Activated T-cell treated with anti-CD3 and anti-CD28 coated beads, Interleukin-2, amount 50 U/mL, for 4 hours (primary cell): ENCODE measurements around the gene CEP72. TPM values are rescaled to one million over a fixed set of nuclear protein-coding genes. Genes with fewer than 3 reads are reported as not detected.
"Not testable (repeated sequence)": the region's sequence is repeated elsewhere in the genome, so short reads cannot be mapped to it uniquely, and the experiment has no call there.

Source experiments
- ATAC-seq, 2 donors: fragments of 200-7000 bp; cut with Tn5 transposase; one replicate each; pipeline ENCODE4 v1.10.0; 2021
- DNase-seq: peaks from one replicate; pipeline ENCODE4 v3.0.0-alpha.2; 2020
- H3K27me3 Mint-ChIP-seq: one replicate; pipeline ENCODE4 v1.8.0; 2021; ENCODE audit warnings: low read depth, mixed read lengths
- H3K36me3 Mint-ChIP-seq: one replicate; pipeline ENCODE4 v1.8.0; 2022; ENCODE audit warnings: mixed read lengths; ENCODE audit not compliant: insufficient read depth
- H3K4me1 Mint-ChIP-seq: one replicate; pipeline ENCODE4 v1.8.0; 2021; ENCODE audit warnings: low read depth, mixed read lengths
- H3K4me3 Mint-ChIP-seq: one replicate; pipeline ENCODE4 v1.8.0; 2021; ENCODE audit warnings: mild to moderate bottlenecking, moderate library complexity, mixed read lengths
- H3K9me3 Mint-ChIP-seq: one replicate; pipeline ENCODE4 v1.8.0; 2021; ENCODE audit warnings: mixed read lengths
- total RNA-seq, 3 donors: library from RNA; stranded (reverse); gene quantifications; one replicate each; pipeline ENCODE4 v1.2.1, GENCODE V29; 2021

Gene CEP72
- total RNA-seq, 3 donors from 2014 or later, result 19.7 to 20.4 (median 19.9) TPM

- Mint-ChIP-seq H3K27me3 (peaks cover 27% of the 10 kb centered on the region), H3K9me3 (no peaks in the 10 kb centered on the region), H3K36me3 (no peaks in the 10 kb centered on the region), H3K4me3 (no peak overlapping the region), H3K4me1 (peaks cover 6% of the 10 kb centered on the region)
- no peak for DNase-seq
- ATAC-seq, result no peak
Observed at GRCh38 chr5:598564-598890, 13.6 kb upstream of the CEP72 start.

- Mint-ChIP-seq H3K4me3 (no peak overlapping the region), H3K4me1 (peaks cover 6% of the 10 kb centered on the region), H3K27me3 (peaks cover 21% of the 10 kb centered on the region), H3K36me3 (no peaks in the 10 kb centered on the region), H3K9me3 (no peaks in the 10 kb centered on the region)
- DNase-seq (no peak), ATAC-seq (no peak)
Observed at GRCh38 chr5:600886-601541, 11.1 kb upstream of the CEP72 start.

GRCh38 chr5:601771-602465, 10.2 kb upstream of the CEP72 start:
- Mint-ChIP-seq H3K27me3 (peaks cover 23% of the 10 kb centered on the region), H3K36me3 (no peaks in the 10 kb centered on the region), H3K4me1 (peaks cover 6% of the 10 kb centered on the region), H3K4me3 (no peak overlapping the region), H3K9me3 (no peaks in the 10 kb centered on the region)
- ATAC-seq (no peak), DNase-seq (no peak)

- Mint-ChIP-seq H3K36me3 (no peaks in the 10 kb centered on the region), H3K4me1 (peaks cover 11% of the 10 kb centered on the region), H3K27me3 (peaks cover 28% of the 10 kb centered on the region), H3K4me3 (no peak overlapping the region), H3K9me3 (no peaks in the 10 kb centered on the region)
- DNase-seq (no peak), ATAC-seq (no peak)
Observed at GRCh38 chr5:602466-603035, 9.6 kb upstream of the CEP72 start.

- DNase-seq (no peak), ATAC-seq (no peak)
- Mint-ChIP-seq H3K36me3 (no peaks in the 10 kb centered on the region), H3K4me1 (peaks cover 13% of the 10 kb centered on the region), H3K4me3 (no peak overlapping the region), H3K27me3 (peaks cover 32% of the 10 kb centered on the region), H3K9me3 (no peaks in the 10 kb centered on the region)
Observed at GRCh38 chr5:603081-603998, 8.8 kb upstream of the CEP72 start.

GRCh38 chr5:604391-604831, 7.7 kb upstream of the CEP72 start:
- Mint-ChIP-seq H3K9me3 (no peaks in the 10 kb centered on the region), H3K4me1 (peaks cover 9% of the 10 kb centered on the region), H3K4me3 (no peak overlapping the region), H3K27me3 (peaks cover 29% of the 10 kb centered on the region), H3K36me3 (no peaks in the 10 kb centered on the region)
- DNase-seq (no peak), ATAC-seq (no peak)

GRCh38 chr5:605090-605489, 7.0 kb upstream of the CEP72 start:
- not testable (repeated sequence) for H3K4me3 Mint-ChIP-seq, H3K36me3 Mint-ChIP-seq, DNase-seq, H3K9me3 Mint-ChIP-seq, ATAC-seq, H3K4me1 Mint-ChIP-seq
- peaks cover 29% of the 10 kb centered on the region for H3K27me3 Mint-ChIP-seq

- H3K4me1 Mint-ChIP-seq, result peaks cover 10% of the 10 kb centered on the region
- no peak for DNase-seq
- H3K27me3 Mint-ChIP-seq, result peaks cover 27% of the 10 kb centered on the region
- H3K36me3 Mint-ChIP-seq, result no peaks in the 10 kb centered on the region
- no peak for ATAC-seq
- H3K9me3 Mint-ChIP-seq, result no peaks in the 10 kb centered on the region
- no peak overlapping the region for H3K4me3 Mint-ChIP-seq
Observed at GRCh38 chr5:606061-606460, 6.1 kb upstream of the CEP72 start.

GRCh38 chr5:606526-607399, 5.4 kb upstream of the CEP72 start:
- H3K4me3 Mint-ChIP-seq, result no peak overlapping the region
- peaks cover 27% of the 10 kb centered on the region for H3K27me3 Mint-ChIP-seq
- no peaks in the 10 kb centered on the region for H3K9me3 Mint-ChIP-seq
- ATAC-seq (no peak), DNase-seq (no peak)
- peaks cover 15% of the 10 kb centered on the region for H3K4me1 Mint-ChIP-seq
- no peaks in the 10 kb centered on the region for H3K36me3 Mint-ChIP-seq

GRCh38 chr5:607541-608428, 4.4 kb upstream of the CEP72 start:
- peaks cover 18% of the 10 kb centered on the region for H3K4me1 Mint-ChIP-seq
- DNase-seq (no peak), ATAC-seq (no peak)
- H3K36me3 Mint-ChIP-seq, result no peaks in the 10 kb centered on the region
- H3K4me3 Mint-ChIP-seq, result peak overlapping the region; percentile 21
- peaks cover 22% of the 10 kb centered on the region for H3K27me3 Mint-ChIP-seq
- H3K9me3 Mint-ChIP-seq, result no peaks in the 10 kb centered on the region

- DNase-seq (no peak), ATAC-seq (no peak)
- no peak overlapping the region for H3K4me3 Mint-ChIP-seq
- no peaks in the 10 kb centered on the region for H3K9me3 Mint-ChIP-seq
- H3K27me3 Mint-ChIP-seq, result peaks cover 18% of the 10 kb centered on the region
- H3K36me3 Mint-ChIP-seq, result no peaks in the 10 kb centered on the region
- H3K4me1 Mint-ChIP-seq, result peaks cover 22% of the 10 kb centered on the region
Observed at GRCh38 chr5:608429-609370, 3.4 kb upstream of the CEP72 start.

GRCh38 chr5:609506-609905, 2.6 kb upstream of the CEP72 start:
- H3K27me3 Mint-ChIP-seq, result peaks cover 18% of the 10 kb centered on the region
- H3K4me1 Mint-ChIP-seq, result peaks cover 26% of the 10 kb centered on the region
- H3K9me3 Mint-ChIP-seq, result no peaks in the 10 kb centered on the region
- no peaks in the 10 kb centered on the region for H3K36me3 Mint-ChIP-seq
- ATAC-seq, result no peak
- no peak for DNase-seq
- no peak overlapping the region for H3K4me3 Mint-ChIP-seq
